COLO668 (cell line): Measurements from ENCODE around the gene DCTPP1.
A peak's percentile ranks its signal among the peaks of the same experiment; 100 is the strongest.
"Not testable (repeated sequence)": the region's sequence is repeated elsewhere in the genome, so short reads cannot be mapped to it uniquely, and the experiment has no call there.

Source experiments
- DNase-seq: peaks from one replicate; lab custom pipeline; 2025; ENCODE audit not compliant: unreplicated experiment; lab: John Stamatoyannopoulos, UW

DCTPP1 gene

GRCh38 chr16:30429678-30430427, at the start of gene DCTPP1:
Gene DCTPP1 (minus strand): TSS chr16:30430030. CDS start chr16:30429980, 50 bp downstream.
- DNase-seq: peak; percentile 98

GRCh38 chr16:30478766-30479478, 49.1 kb upstream of the DCTPP1 start:
- DNase-seq: no peak

GRCh38 chr16:30477773-30478172, 47.9 kb upstream of the DCTPP1 start:
- not testable (repeated sequence) for DNase-seq

GRCh38 chr16:30476991-30477390, 47.2 kb upstream of the DCTPP1 start:
- no peak for DNase-seq

- DNase-seq: no peak
These were observed 44.9 kb upstream of the DCTPP1 start for GRCh38 chr16:30474684-30475083.

GRCh38 chr16:30474074-30474452, 44.2 kb upstream of the DCTPP1 start:
- DNase-seq: no peak

GRCh38 chr16:30473231-30474073, 43.6 kb upstream of the DCTPP1 start:
- DNase-seq: no peak

- DNase-seq: no peak
These were observed 42.6 kb upstream of the DCTPP1 start, which contains the start of gene ITGAL for GRCh38 chr16:30472328-30472942. Gene ITGAL (plus strand): TSS chr16:30472742. CDS start chr16:30472838, 96 bp downstream.

- DNase-seq: no peak
These were observed 40.8 kb upstream of the DCTPP1 start for GRCh38 chr16:30470632-30470995.

- no peak for DNase-seq
These were observed 40.3 kb upstream of the DCTPP1 start for GRCh38 chr16:30470170-30470512.

GRCh38 chr16:30464078-30464477, 34.2 kb upstream of the DCTPP1 start:
- DNase-seq: no peak

- not testable (repeated sequence) for DNase-seq
These were observed 31.6 kb upstream of the DCTPP1 start for GRCh38 chr16:30461426-30461825.

- DNase-seq: no peak
These were observed 29.6 kb upstream of the DCTPP1 start for GRCh38 chr16:30459456-30459855.

- DNase-seq: no peak
These were observed 28.9 kb upstream of the DCTPP1 start for GRCh38 chr16:30458561-30459394.

- no peak for DNase-seq
These were observed 28.1 kb upstream of the DCTPP1 start for GRCh38 chr16:30457743-30458560.

- no peak for DNase-seq
These were observed 27.4 kb upstream of the DCTPP1 start for GRCh38 chr16:30457256-30457655.

- DNase-seq: no peak
These were observed 26.5 kb upstream of the DCTPP1 start for GRCh38 chr16:30456302-30456701.

- DNase-seq: not testable (repeated sequence)
These were observed 23.1 kb upstream of the DCTPP1 start for GRCh38 chr16:30452709-30453580.

GRCh38 chr16:30449116-30449435, 19.2 kb upstream of the DCTPP1 start:
- no peak for DNase-seq
